OCI-M2 (cell line): ENCODE results near the gene PARP1.

Source experiments
- DNase-seq: peaks from one replicate; lab custom pipeline; 2025; ENCODE audit not compliant: unreplicated experiment; lab: John Stamatoyannopoulos, UW

Gene PARP1

DNA sequence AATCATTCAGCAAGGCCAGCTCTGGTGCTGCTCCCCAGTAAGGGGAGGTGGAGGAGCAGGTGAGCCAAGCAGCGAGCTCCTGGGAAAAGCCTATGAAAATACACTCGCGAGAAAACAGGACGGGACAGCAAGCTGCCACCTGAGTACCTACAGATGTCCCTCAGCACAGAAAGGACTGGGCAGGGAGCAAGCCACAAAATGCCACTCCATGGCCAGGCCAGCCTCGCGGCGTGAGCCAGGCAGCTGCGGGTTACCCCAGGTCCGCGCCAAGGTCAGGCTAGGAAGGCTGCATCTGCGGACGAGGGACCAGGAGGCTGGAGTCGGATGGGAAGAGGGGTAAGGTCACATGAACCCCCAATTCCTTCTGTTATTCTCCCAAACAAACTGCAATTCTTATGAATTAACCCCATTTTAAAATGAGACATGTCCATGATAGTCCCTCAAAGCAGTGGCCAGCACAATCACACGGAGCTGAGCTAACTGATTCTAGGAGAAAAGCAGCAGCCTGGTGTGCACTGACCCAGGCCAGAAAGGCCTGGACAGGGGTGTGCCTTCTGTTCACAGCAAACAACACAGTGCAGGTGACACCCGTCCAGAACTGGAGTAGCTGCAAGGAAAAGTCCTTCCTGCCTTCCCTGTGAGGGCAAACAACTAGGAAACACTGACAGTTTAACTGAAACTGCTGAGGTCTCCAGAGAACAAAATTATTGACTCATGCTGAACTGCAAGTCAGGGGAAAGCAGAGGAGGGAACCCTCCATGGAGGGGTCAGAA, 26.5 kb downstream of the PARP1 start:
- DNase-seq, result no peak

DNA sequence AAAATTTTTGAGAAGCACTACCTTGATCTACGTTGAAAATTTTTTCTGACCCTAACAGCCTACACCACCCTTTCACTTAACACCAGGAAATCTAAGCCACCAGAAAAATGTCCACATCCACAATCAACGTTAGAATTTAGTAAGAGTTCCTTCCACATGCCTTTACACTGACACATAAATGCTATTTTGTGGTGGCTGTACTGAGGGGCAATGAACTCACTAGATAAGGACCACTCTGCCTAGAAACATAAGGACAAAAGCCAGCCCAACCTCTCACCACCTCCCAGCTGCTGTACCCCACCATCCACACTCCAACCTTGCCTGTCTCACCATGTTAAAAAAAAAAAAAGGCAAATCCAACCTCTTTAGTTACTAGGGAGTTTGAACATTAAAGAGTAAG, 29.8 kb downstream of the PARP1 start:
- no peak for DNase-seq

GRCh38 chr1:226376300-226376699, 31.6 kb downstream of the PARP1 start:
- no peak for DNase-seq

- DNase-seq, result no peak
These were observed 34.5 kb downstream of the PARP1 start for GRCh38 chr1:226373376-226373775.

DNA sequence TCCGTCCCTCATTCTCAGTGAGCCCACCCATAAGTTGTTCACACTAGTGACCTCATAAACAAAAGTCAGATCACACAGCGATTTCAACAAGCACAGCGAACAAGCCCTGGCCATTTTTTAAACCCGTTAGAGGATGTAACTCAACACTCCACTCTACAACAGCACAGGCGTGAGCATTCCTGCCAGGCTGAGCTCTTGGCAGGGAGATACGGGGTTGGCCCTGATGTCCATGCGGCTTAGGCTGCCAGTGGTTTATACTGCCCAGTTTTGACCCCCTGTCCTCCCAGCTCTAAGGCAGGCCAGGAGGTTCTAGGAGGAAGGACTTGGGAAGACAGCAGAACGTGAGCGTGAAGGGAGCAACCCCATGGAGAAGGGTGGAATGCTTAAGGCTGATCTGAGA, 35.0 kb downstream of the PARP1 start:
- DNase-seq, result no peak

GRCh38 chr1:226371866-226372490, 35.9 kb downstream of the PARP1 start:
- no peak for DNase-seq

DNA sequence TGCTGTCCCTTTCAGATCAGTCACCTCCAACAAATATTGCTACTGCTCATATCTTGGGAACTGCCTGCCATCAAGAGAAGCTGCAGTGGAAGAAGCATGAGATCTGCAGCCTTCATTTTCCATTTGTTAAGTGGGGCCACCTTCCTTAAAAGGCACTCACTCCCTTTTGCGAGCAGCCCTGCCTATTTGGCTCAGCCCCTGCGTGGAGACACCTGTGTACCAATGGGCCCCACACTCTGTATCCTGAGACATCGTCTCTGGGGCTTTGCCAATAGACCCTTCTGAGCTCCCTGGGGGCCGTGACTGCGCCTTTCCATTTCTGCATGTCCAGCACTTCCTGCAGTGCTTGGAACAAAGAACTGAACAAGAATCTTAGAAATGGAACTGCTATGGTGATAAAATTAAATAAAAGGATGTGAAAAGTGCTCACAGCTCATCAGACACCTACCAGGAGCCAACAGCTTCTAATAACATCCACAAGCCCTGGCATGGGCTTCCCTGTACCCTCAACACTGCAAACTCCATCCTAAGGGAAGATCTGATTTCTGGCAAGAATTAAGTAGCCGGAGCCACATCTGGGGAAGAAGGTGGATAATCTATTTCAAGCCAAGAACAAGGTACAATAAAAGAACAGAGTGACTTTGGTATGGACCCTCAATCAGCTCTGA, 36.7 kb downstream of the PARP1 start:
- no peak for DNase-seq

DNA sequence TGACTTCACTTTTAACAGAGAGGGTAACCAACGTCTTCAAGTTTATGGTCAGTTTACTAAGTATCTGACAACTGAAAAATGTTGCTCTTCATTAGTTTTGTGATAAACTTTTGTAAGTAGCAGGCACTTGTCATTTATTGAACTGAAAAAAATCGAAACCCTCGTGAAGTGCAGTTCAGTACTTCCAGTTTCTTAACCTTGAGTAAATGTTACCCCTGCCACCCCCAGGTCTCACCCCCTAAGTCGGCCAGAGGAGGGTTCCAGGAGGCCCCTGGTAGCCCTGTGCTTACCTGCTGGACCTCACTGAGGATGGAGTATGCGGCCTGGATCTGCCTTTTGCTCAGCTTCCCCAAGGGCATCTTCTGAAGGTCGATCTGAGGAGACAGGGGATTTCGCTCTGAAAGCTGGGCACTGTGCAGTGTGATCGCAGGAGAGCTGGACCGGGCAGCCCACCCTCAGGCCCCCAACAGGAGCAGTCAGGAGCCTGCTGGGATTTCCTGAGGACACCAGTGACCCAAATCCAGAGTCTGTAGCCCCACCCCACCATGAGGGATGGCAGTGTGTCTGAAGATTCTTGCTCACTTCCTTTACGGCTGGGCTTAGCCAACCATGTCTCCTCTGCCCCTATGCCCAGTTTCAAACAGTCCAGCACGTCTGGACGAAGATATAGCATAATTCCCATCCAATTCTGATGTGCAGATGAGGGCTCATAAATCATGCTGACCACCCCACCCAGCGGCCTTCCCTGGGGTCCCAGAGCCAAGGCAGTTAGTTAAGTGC, 37.6 kb downstream of the PARP1 start:
- no peak for DNase-seq

GRCh38 chr1:226369110-226369509, 38.8 kb downstream of the PARP1 start:
- DNase-seq, result no peak

- DNase-seq, result no peak
These were observed 41.6 kb downstream of the PARP1 start for GRCh38 chr1:226366290-226366689.

GRCh38 chr1:226365831-226366231, 42.1 kb downstream of the PARP1 start:
- no peak for DNase-seq

DNA sequence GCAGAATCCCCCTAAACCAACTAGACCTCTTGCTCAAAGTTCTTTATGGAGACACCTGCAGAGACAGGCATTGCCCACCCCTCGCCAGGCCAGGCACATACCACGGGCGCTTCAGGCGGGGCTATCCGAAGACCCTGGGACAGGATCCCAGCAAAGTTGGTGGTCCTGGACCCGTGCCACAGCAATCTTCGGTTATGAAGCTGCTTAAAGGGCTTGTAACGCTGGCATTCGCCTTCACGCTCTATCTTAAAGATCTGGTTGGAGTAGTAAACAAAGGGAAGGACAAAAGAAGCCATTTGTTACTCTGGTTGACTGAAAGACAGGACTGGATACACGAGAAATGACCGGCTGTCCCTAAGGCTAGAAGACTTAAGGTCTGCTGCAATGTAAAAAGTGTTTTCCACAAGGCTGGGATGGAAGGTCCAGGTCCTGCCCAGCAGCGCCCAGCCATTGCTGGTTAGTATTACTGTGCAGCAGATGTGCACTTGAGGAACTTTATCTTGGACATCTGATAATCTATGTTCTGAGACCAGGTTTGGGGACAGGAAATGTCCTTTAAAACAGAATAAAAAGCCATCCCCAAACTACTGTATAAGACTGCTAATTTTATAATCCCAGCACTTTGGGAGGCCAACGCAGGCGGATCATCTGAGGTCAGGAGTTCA, 42.9 kb downstream of the PARP1 start:
- DNase-seq, result no peak

DNA sequence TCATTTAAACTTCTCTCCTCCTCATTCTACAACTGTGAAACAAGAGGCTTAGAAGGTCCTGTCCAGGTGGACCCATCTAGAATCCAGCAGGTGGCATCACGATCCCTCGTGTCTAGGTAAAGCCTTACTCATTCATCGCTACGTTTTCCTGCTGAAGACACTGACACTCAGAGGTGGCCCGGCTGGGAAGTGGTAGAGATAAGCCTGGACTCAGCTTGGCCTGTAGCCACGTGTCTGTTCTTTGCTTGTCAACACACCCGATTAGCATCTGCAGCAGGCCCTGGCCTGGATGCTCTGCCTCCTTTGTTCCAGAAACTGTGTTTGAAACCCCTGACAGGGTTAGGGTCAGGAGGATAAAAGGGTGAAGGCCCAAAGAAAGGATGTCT, 43.4 kb downstream of the PARP1 start:
- no peak for DNase-seq

- DNase-seq, result no peak
These were observed 43.9 kb downstream of the PARP1 start for GRCh38 chr1:226363801-226364513.

DNA sequence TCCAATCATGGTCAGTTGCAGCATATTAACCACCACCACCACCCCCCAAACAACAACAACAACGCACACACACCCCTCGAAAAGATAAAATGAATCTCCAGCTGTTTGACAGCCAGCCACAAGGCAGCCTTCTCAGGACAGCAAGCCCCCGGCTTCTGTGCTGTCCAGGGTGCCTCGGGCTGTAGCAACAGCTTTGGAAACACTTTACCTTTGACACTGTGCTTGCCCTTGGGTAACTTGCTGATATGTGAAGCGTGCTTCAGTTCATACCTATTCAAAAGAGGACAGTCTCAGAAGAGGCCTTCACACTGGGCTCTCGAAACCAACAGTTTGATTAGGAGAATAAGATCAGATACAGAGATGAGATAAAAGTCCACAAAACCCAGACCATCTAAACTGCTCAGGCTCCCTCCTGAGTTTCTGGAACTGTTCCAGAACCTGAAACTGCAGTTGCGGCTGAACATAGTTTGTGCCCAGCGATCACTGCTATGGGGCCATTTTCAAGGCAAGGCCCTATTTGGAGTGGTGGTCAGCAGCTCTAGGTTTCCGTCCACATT, 44.9 kb downstream of the PARP1 start:
- DNase-seq, result no peak

DNA sequence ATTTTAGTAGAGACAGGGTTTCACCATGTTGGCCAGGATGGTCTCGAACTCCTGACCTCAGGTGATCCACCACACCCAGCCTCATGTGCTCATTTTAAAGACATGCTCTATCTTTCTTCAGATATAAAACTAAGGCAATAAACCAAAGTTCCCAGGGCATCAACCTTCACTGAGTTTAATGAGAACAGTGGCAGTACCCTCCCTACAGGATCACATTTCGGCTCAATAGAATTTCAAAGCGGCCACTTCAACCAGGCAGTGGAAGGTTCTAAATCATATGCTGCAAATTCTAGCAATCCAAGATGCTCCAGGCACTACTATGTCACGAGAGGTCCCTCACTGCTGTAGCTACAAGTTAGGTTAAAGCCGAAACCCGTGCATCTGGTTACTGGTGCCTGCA, 45.5 kb downstream of the PARP1 start:
- DNase-seq, result no peak

DNA sequence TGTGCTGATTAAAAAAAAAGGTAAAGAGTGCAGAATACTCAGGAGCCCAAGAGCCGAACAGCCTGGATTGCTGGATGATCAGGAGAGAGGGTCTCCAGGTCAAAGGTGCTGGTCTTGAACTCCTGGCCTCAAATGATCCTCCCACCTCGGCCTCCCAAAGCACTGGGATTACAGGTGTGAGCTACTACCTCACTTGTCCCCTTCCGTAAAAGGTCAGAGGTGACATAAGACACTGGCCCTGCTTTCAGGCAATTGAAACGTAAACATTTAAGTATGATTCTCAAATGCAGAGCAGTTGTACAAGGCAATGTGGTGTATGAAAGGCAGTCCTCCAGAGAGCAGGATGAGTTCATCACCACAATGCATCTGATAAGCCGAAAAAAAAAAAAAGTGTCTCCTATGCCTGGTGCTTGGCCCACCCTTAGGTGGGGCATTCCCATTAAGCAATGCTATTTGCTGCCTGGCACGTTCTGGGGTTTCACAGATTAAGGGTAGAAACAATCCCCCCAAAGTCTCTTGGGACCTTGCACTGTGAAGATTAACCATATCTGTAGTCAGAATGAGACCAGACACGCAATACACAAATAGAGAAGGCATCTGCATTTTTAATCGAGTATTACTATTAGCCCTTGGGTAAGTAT, 47.7 kb downstream of the PARP1 start:
- DNase-seq, result no peak

GRCh38 chr1:226357416-226357815, 50.5 kb downstream of the PARP1 start:
- no peak for DNase-seq

DNA sequence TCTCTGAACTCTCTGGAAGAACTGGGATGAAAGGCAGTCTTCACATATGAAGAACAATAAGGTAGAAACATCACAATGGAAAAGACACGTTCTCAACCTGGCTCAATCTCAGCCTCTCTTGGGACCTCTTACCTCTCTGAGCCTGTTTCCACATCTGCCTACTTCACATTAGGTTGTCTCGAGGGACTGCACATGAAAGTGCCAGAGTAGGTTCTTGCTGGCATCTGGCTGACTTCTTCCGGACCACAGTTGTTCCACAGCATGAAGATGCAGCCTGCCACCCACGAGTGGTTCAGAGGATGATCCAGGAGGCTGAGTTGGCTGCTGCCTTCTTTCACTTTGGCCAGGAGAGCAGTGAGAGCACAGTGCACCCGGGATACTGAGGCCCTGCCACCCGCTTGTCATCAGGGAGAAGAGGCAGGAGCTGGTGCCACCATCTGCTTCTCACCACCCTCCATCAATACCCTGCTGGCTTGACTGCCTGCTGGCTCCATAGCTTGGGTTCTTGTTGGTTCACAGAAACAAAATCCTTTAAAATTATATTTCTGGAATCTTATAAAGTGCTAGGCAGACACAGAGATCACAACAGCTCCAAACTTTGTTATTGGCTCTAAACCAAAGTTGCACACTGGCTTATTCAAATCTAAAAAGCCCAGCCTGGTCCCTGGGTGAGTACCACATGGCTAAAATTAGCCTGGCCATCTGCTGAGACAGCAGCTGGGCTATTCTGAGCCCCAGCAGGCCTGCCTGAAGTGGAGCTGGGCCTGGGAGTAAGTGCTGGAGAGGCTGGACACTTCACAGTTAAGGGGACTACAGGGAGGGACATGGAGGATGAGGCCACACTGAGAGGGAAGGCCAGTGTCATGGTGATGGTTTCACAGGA, 52.0 kb downstream of the PARP1 start:
- DNase-seq, result no peak
